Parathyroid adenoma (tissue), 2 donors: ENCODE measurements around the gene YAF2.

Experiments
- H2AFZ ChIP-seq: fragments of 300-600 bp; sonication (generic); one replicate; pipeline ENCODE4 v1.7.0; 2017; ENCODE audit warnings: antibody characterized with exemption, mild to moderate bottlenecking
- H3K27ac ChIP-seq: fragments of 300-600 bp; sonication (generic); one replicate; pipeline ENCODE4 v1.7.0; 2017
- H3K27me3 ChIP-seq: fragments of 300-600 bp; sonication (generic); one replicate; pipeline ENCODE4 v1.7.0; 2017; ENCODE audit warnings: low read length; ENCODE audit not compliant: control insufficient read depth, insufficient read depth
- H3K36me3 ChIP-seq: fragments of 300-600 bp; sonication (generic); one replicate; pipeline ENCODE4 v1.7.0; 2017; ENCODE audit warnings: low read length; ENCODE audit not compliant: control insufficient read depth, insufficient read depth
- H3K4me1 ChIP-seq: fragments of 300-600 bp; sonication (generic); one replicate; pipeline ENCODE4 v1.7.0; 2017; ENCODE audit warnings: control low read depth
- H3K4me2 ChIP-seq: fragments of 300-600 bp; sonication (generic); one replicate; pipeline ENCODE4 v1.7.0; 2017; ENCODE audit warnings: low read length
- H3K4me3 ChIP-seq: fragments of 300-600 bp; sonication (generic); one replicate; pipeline ENCODE4 v1.7.0; 2017; ENCODE audit warnings: low read depth, low read length
- H3K79me2 ChIP-seq: fragments of 300-600 bp; sonication (generic); one replicate; pipeline ENCODE4 v1.7.0; 2017; ENCODE audit warnings: control low read depth
- H3K9ac ChIP-seq: fragments of 300-600 bp; sonication (generic); one replicate; pipeline ENCODE4 v1.7.0; 2017; ENCODE audit warnings: mild to moderate bottlenecking
- H3K9me3 ChIP-seq: fragments of 300-600 bp; sonication (generic); one replicate; pipeline ENCODE4 v1.7.0; 2017; ENCODE audit warnings: low read length; ENCODE audit not compliant: control insufficient read depth
- CTCF ChIP-seq: fragments of 300-600 bp; sonication (generic); IDR thresholded peaks from one replicate; pipeline ENCODE4 v1.7.0; 2017; ENCODE audit warnings: antibody characterized with exemption, mild to moderate bottlenecking
- donor health status: primary hyperparathyroidism.

The YAF2 gene

GRCh38 chr12:42163913-42164312 is 74.1 kb downstream of the YAF2 start:
- Histone ChIP-seq H3K4me2 (no peak overlapping the region), H3K36me3 (no peaks in the 10 kb centered on the region), H3K27me3 (no peaks in the 10 kb centered on the region), H3K4me3 (no peak overlapping the region), H3K79me2 (no peaks in the 10 kb centered on the region), H3K4me1 (no peaks in the 10 kb centered on the region), H3K9me3 (no peaks in the 10 kb centered on the region), H2AFZ (no peak overlapping the region), H3K27ac (no peak overlapping the region), H3K9ac (no peak overlapping the region)
- TF ChIP-seq CTCF: no peak

DNA sequence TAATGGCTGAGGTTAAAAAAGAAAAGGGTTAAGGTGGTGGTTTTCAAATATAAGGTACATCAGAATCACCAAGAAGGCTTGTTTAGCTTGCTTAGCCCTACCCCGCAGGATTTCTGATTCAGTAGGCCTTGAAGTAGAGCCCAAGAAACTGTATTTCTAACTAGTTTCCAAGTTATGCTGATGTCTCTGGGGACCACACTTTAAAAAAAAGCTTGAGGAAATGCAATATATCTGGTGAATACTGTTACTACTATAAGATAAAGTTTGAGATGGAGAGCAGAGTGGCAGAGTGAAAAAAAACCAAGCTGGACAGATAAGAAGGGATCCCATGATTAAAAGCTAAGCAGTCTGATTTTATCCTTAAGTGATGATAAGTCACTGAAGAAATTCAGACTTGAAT is 75.1 kb downstream of the YAF2 start:
- Histone ChIP-seq H3K9ac (no peak overlapping the region), H3K9me3 (no peaks in the 10 kb centered on the region)

DNA sequence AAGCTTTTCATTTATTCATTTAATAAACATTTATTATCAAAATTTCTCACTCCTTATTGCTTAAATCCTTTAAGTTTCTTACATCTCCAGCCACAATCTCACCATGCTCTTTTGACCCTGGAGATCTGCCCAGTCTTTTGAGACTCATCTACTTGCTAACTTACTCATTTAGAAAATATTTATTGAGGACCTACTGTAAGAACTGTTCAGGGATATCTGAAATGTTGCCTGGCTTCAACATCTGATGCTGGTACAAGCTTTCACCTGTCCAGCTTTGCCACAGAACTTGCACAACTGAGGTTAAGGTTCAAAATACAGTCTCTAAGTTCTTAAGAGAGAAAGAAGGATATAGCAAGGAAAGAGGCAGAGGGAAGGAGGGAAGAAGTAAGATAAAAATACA is 75.9 kb downstream of the YAF2 start:
- no peak overlapping the region for H3K4me3 ChIP-seq
- H3K27ac ChIP-seq: no peak overlapping the region
- no peaks in the 10 kb centered on the region for H3K36me3 ChIP-seq
- H3K4me2 ChIP-seq: no peak overlapping the region
- no peak overlapping the region for H2AFZ ChIP-seq
- H3K79me2 ChIP-seq: no peaks in the 10 kb centered on the region
- H3K9ac ChIP-seq: no peak overlapping the region
- no peaks in the 10 kb centered on the region for H3K27me3 ChIP-seq
- H3K4me1 ChIP-seq: no peaks in the 10 kb centered on the region
- no peaks in the 10 kb centered on the region for H3K9me3 ChIP-seq
- TF ChIP-seq CTCF: no peak

More for the DNA sequence above, 75.1 kb downstream of the YAF2 start:
- Histone ChIP-seq H3K4me3 (no peak overlapping the region), H3K79me2 (no peaks in the 10 kb centered on the region), H3K36me3 (no peaks in the 10 kb centered on the region), H3K27me3 (no peaks in the 10 kb centered on the region), H3K4me2 (no peak overlapping the region), H2AFZ (no peak overlapping the region), H3K4me1 (no peaks in the 10 kb centered on the region), H3K27ac (no peak overlapping the region)
- TF ChIP-seq CTCF: no peak

GRCh38 chr12:42161529-42161928 is 76.5 kb downstream of the YAF2 start:
- Histone ChIP-seq H3K27me3 (no peaks in the 10 kb centered on the region), H3K36me3 (no peaks in the 10 kb centered on the region), H2AFZ (no peak overlapping the region), H3K4me2 (no peak overlapping the region), H3K27ac (no peak overlapping the region), H3K9me3 (no peaks in the 10 kb centered on the region), H3K9ac (no peak overlapping the region), H3K4me1 (no peaks in the 10 kb centered on the region), H3K4me3 (no peak overlapping the region), H3K79me2 (no peaks in the 10 kb centered on the region)
- TF ChIP-seq CTCF: no peak

- H3K9me3 ChIP-seq: no peaks in the 10 kb centered on the region
- no peaks in the 10 kb centered on the region for H3K4me1 ChIP-seq
- no peak overlapping the region for H3K4me3 ChIP-seq
- no peaks in the 10 kb centered on the region for H3K27me3 ChIP-seq
- H3K36me3 ChIP-seq: no peaks in the 10 kb centered on the region
- no peak overlapping the region for H3K4me2 ChIP-seq
- H3K9ac ChIP-seq: no peak overlapping the region
- no peak overlapping the region for H2AFZ ChIP-seq
- no peak overlapping the region for H3K27ac ChIP-seq
- no peak for TF ChIP-seq CTCF
- H3K79me2 ChIP-seq: no peaks in the 10 kb centered on the region
Observed at GRCh38 chr12:42156232-42156631, 81.8 kb downstream of the YAF2 start.
